BJ (cell line): ENCODE results near the gene TMEM131. TPM values are rescaled to one million over a fixed set of nuclear protein-coding genes. Genes with fewer than 3 reads are reported as not detected.

Experiments used
- CTCF ChIA-PET: fragments of 350-600 bp; formaldehyde crosslinking; extraction: SDS; loops from one replicate; lab custom pipeline; 2021; ENCODE audit warnings: antibody characterized with exemption, inconsistent platforms; lab: Yijun Ruan, JAX
- POLR2A ChIA-PET: fragments of 300-600 bp; sonication (Branson Sonifier 250); formaldehyde crosslinking; extraction: SDS; loops from one replicate; lab custom pipeline; 2021; ENCODE audit warnings: antibody characterized with exemption; lab: Charles Lee
- DNase-seq: peaks from one replicate; pipeline ENCODE4 v3.0.0-alpha.2; 2011; ENCODE audit warnings: low read depth
- H3K27me3 ChIP-seq: 2 replicates; pipeline ENCODE4 v1.6.0; 2011; ENCODE audit warnings: low read length; ENCODE audit not compliant: control insufficient read depth, insufficient read depth
- H3K36me3 ChIP-seq: 2 replicates; pipeline ENCODE4 v1.5.1; 2011; ENCODE audit warnings: low read length; ENCODE audit not compliant: control insufficient read depth, insufficient read depth
- H3K4me3 ChIP-seq: 2 replicates; pipeline ENCODE4 v1.5.1; 2011; ENCODE audit warnings: low read depth, mild to moderate bottlenecking, control low read depth, low read length
- CTCF ChIP-seq: IDR thresholded peaks from 2 replicates; pipeline ENCODE4 v1.5.1; 2011; ENCODE audit warnings: low read depth, mild to moderate bottlenecking, control low read depth, inconsistent platforms, low read length, moderate library complexity; ENCODE audit not compliant: insufficient read depth
- polyA plus RNA-seq: library from polyadenylated mRNA; depleted of rRNA; stranded (reverse); fragments of >200 nt; gene quantifications from 2 replicates; pipeline ENCODE4 v1.2.3, GENCODE V29; 2011

Gene TMEM131
- polyA plus RNA-seq, 1 experiment = 11.8 TPM

- no peak for DNase-seq
Observed at GRCh38 chr2:97785818-97786217, 209.9 kb downstream of the TMEM131 start.

GRCh38 chr2:97784953-97785352 is 210.8 kb downstream of the TMEM131 start:
- no peak for TF ChIP-seq CTCF
- ChIA-PET CTCF (interaction anchor here (0.7 kb wide), 1 partner anchor 23 kb away, joined by 3 read pairs; no protein-coding TSS in a partner anchor), POLR2A (no interaction called here)
- no peak for DNase-seq
- no peaks in the 10 kb centered on the region for H3K27me3 ChIP-seq
- no peak overlapping the region for H3K4me3 ChIP-seq
- peaks cover 2% of the 10 kb centered on the region; the same call in 1 of the 2 replicates for H3K36me3 ChIP-seq

More at GRCh38 chr2:97785818-97786217, 209.9 kb downstream of the TMEM131 start:
- H3K4me3 ChIP-seq = no peak overlapping the region
- CTCF ChIA-PET = no interaction called here
- peaks cover 2% of the 10 kb centered on the region; the same call in 1 of the 2 replicates for H3K36me3 ChIP-seq
- H3K27me3 ChIP-seq = no peaks in the 10 kb centered on the region
- POLR2A ChIA-PET = no interaction called here
- TF ChIP-seq CTCF = no peak

GRCh38 chr2:97781981-97782380 is 213.8 kb downstream of the TMEM131 start:
- Histone ChIP-seq H3K36me3 (no peaks in the 10 kb centered on the region; the same call in 1 of the 2 replicates), H3K4me3 (no peak overlapping the region), H3K27me3 (no peaks in the 10 kb centered on the region)
- no peak for TF ChIP-seq CTCF
- ChIA-PET CTCF (no interaction called here), POLR2A (no interaction called here)
- no peak for DNase-seq

- DNase-seq = no peak
- no peak overlapping the region for H3K4me3 ChIP-seq
- ChIA-PET CTCF (no interaction called here), POLR2A (no interaction called here)
- H3K27me3 ChIP-seq = no peaks in the 10 kb centered on the region
- no peaks in the 10 kb centered on the region; the same call in 1 of the 2 replicates for H3K36me3 ChIP-seq
- no peak for TF ChIP-seq CTCF
Observed at GRCh38 chr2:97779141-97779540, 216.6 kb downstream of the TMEM131 start.

- POLR2A ChIA-PET = no interaction called here
- Histone ChIP-seq H3K4me3 (no peak overlapping the region), H3K27me3 (no peaks in the 10 kb centered on the region), H3K36me3 (peaks cover 2% of the 10 kb centered on the region; the same call in 1 of the 2 replicates)
- no peak for TF ChIP-seq CTCF
- no peak for DNase-seq
- CTCF ChIA-PET = interaction anchor here (0.8 to 1.8 kb wide), 5 partner anchors 8 to 63 kb away, joined by 3 to 7 read pairs (median 4); no protein-coding TSS in a partner anchor
Observed at GRCh38 chr2:97775074-97775473, 220.7 kb downstream of the TMEM131 start.
